NCI-H1092 (cell line): ENCODE measurements around the gene SLC25A13.

Experiments
- DNase-seq: peaks from one replicate; lab custom pipeline; 2025; lab: John Stamatoyannopoulos, UW

The SLC25A13 gene

GRCh38 chr7:96203786-96204185 lies 118.1 kb downstream of the SLC25A13 start:
- no peak for DNase-seq

DNA sequence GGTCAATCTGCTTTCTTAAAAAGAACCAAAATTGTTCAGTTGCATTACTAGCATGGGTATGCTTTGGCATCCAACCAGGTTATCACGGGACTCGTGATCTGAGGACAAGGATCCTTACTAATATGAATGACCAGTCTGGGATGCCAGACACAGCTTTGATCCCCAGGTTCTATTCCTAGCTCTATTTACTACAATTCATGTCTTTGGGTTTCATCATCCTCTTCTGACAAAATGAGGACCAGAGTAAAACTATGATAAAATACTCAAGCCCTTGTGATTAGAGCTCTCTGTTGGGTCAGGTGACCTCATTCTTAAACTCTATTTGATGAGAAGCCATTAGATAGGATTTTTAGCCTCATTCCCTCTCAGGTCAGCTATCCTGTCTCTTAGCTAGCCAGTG lies 119.8 kb downstream of the SLC25A13 start:
- DNase-seq: no peak

DNA sequence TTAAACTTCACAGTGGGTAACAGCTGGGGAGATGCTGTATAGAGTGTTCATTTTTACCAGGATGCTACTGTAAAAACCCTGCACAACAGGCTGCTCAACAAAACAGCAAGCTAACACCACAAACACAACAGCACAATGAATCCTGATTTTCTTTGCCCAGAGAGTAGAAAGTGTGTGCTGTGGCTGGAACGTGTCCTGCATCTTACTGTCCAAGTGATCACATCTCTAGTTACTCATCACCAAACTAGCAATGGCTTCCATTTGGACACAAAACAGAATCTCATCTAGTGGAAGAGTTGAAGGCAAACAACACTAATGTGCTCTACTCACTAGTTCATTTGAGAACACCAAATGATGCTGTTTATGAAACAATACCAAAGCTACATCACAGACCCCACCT lies 121.2 kb downstream of the SLC25A13 start:
- no peak for DNase-seq

GRCh38 chr7:96199421-96199820 lies 122.5 kb downstream of the SLC25A13 start:
- no peak for DNase-seq

DNA sequence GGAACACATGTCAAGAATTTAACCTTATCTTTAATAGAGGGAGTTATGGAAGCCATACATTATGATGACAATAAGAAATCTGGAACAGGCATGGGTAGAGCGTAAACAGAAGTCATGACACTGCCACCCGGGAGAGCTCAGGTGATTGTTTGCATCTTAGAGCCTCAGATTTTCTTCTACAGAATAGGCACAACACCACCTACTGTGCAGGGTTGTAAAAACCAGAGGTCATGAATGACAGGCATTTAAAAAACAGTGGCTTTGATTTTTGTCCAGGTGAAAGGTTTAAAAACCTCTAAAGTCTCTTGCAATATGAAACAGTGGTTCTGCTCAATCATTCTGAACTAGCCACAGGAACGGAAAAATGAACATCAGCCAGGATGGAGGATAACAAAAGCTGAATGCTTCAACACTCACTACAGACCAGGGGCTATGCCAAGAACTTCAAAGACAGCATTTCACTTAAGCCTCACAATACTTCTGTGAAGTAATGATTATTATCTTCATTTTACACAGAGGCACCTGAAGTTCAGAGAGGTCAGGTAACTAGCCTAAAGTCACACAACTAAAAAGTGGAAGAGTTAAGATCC lies 123.8 kb downstream of the SLC25A13 start:
- no peak for DNase-seq

DNA sequence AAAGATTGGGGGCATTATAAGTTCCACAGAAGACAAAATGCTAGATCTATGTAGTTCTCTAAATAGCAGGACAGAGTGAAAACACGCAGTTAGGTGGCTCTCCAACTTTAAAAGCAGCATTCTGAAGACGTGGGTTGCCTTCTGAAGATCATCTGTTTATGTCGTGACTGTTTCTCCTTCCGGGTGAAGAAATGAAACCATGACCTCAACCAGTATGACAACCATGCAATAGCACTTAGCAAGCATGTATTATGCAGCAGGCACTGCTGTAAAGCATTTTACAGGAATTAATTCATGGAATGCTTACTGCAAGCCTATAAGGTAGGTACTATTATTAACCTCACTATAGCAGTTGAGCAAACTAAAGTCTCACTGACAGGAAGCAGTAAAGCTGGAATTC lies 125.2 kb downstream of the SLC25A13 start:
- DNase-seq: no peak

DNA sequence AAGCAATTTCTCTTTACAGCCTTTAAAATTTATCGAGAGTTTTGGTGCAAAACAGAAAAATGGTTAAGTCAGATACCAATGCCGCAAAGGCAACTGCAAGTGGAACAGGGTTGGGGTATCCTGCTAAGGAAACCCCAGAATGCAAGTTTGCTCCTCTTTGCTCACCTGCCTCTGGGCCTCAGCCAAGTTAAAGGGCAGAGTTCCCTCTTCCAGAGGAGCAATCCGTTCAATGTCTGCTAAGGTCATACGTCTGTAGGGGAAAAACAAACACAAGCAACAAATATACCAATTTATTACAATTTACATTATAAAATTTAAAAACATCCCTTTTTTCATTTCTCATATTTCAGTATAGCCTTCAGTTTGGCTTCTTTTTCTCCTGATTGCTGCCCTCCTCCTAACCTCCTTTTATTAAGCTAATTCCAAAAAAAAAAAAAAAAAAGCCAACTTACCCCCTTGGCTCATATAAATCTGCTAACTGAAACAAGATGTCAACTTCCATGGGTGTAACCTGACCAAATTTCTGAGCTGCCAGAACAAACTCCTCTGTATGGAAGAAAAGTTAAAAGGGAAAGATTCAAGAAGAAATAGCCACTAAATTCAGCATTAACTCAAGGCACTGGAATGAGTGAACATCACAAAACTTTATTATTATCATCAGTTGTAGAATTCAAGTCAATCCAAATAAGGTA lies 132.6 kb downstream of the SLC25A13 start:
- DNase-seq: no peak

DNA sequence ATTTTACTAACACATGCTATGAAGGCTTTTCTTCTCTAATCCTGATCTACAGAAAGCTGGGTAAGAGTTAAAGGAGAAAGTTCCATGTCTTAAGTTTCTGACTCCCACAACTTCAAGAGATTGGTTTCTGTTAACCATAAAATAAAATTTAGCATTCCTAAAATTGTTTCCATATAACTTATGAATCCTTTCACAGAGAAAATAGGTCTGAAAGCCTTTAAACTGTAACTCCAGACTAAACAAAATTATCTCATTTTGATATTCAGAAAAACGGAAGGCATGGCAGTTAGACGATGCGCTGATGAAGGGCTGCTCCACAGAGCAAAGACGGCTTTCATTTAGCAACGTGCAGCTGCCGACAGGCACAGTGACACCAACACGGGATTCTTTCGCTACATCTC lies 133.3 kb downstream of the SLC25A13 start:
- no peak for DNase-seq

DNA sequence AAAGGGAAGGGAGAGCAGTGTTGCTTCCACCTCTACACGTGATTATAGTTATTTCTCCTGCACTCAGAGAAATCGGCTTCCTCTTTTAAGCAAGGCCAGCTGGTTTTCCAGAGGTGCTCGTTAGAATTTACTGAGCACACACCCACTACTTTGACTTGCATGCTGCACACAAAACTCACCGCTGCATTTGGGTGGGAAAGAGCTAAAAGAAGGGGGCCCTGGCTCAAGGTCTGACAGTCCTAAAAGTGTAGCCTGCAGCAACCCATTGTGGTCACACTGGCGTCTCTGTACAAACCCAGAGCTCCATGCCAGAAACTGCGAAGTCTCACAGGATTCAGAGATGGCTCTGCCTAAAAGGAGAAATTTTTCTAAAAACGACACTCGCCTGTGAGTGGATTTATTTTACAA lies 133.7 kb downstream of the SLC25A13 start:
- DNase-seq: no peak

DNA sequence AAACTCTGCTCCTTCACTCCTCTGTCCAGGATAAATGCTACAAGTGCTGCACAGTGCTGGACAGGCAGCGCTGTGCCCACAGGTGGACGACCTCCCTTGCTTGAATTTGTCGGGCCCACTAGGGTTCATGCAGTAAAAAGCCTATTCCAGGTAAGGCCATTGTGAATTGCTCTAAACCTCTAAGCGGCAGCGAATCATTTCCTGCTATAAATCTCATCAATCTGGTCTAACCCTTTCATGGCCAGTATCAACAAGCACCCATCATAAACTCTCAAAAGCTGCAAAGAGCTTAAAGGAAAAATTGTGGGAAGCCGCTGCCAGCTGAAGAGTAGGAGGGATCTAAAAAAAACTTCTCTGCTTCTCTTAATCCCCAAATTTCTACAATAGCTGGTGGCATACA lies 134.2 kb downstream of the SLC25A13 start:
- no peak for DNase-seq

DNA sequence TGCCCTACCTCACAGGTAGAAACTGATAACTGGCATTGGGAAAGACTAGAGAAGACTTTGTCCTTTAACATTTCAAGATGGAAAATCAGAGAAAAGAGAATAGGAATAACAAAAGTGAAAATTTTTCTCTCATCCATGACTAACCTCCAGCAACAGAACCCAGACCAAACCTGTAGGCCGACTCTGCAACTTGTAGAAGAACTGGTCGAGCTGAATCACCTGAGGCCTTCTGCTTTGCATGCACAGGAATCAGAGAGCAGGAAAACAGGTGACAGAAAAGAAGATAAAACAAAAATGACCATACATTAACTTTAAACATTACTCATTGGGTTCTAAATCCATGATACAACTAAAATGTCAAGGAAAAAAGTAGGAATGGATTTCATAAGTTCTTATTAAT lies 137.1 kb downstream of the SLC25A13 start:
- no peak for DNase-seq

GRCh38 chr7:96183163-96183670 lies 138.7 kb downstream of the SLC25A13 start:
- DNase-seq: no peak

DNA sequence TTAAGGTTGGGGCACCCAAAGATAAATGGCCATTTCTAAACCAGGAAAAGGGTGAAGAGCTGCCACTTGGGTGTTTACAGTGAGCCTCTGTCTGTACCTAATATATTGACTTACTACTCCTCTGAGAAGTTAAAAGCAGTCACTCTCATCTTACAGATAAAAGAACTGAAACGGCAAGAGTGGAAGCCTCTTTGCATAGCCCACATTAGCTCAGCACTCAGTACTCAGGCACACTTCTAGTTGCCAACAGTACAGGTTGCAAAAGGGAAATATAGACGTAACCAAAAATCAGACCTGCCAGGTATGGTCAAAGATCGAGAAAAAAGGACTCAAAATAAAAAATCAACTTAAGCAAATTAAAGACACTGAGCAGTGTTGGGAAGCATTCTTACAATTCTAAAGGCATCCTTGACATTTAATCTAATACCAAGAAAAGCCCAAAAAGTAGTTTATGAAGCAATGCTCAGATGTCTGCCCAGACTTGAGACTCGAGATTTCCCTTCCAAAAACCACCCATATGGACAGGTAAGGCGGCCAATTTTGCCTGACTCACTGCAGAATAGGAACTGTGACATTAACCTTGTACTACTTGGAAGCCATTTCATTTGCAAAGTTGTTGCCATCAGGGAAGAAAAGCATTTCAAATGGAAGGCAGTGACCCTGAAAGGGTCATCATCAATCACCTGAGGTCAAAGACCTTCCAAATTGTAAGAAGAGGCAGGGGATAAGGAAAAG lies 139.3 kb downstream of the SLC25A13 start:
- no peak for DNase-seq

GRCh38 chr7:96181174-96181573 lies 140.7 kb downstream of the SLC25A13 start:
- DNase-seq: no peak

DNA sequence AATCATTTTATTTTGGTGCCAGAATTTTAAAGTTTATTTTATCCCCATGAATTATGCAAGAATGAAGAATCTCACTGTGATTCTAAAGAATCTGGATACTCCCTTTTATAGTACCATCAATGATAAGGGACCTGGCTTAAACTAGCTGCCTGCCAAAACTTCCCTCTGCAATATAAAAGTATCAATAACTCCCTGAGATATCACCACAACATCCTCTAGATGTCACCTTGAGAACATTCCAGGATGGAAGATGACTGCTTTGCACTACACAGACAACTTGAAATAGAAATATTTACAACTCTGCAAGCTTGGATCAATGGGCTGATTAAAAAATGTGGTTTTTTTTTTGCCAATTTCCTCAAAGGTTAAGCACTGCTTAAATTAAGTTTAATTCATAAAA lies 142.1 kb downstream of the SLC25A13 start:
- DNase-seq: no peak

- no peak for DNase-seq
Observed at GRCh38 chr7:96179341-96179740, 142.6 kb downstream of the SLC25A13 start.

- no peak for DNase-seq
Observed at GRCh38 chr7:96178581-96178980, 143.3 kb downstream of the SLC25A13 start.

DNA sequence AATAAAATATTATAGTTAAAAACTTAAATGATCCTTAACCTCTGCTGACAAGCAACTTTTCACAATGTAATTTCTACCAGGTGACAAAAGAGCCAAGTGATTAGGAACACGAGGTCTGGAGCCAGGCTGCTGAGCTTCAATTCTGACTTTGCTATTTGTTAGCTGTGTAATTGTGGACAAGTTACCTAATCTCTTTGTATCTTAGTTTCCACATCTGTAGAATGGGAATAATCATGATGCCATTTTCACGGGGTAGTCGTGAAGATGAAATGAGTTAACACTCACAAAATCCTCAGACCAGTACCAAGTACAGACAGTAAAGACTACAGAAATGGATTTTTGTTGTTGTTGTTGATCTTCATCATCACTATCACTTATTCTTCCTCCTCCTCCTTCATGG lies 144.5 kb downstream of the SLC25A13 start:
- DNase-seq: no peak

DNA sequence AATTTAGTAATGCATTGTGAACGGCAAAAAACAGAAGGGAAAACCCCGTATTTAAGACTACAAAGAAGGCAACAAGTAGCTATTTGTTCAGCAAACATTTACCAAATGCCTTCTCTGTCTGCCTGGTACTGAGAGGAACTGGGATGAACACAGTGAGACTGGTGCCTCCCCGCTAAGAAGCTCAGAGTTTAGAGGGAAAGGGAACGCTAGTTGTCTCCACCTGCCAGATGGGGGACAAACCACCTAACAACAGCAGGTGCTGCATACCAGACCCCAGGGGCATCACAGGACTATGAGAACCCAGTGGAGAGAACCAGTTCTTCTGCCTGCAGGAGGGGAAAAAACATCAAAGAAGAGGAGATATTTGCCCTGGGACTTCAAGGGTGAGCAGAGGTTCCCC lies 147.1 kb downstream of the SLC25A13 start:
- no peak for DNase-seq

DNA sequence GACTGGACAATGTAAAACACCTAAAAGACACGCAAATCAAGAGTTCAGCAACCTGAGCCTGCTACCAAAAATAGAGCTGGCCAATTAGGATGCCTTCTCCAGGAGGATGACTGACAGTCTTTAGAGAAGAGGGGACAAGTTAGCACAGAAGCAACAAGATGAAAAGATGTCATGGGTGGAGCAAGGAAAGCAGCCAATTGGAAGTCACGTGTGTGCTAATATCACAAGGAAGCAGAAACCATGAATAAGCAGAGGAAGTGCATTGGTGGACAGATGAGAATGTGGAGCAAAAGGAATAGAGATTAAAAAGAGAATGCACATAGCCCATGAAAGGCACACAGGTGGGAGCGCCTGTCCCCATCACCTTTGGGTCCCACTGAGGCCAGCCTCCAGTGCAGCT lies 148.1 kb downstream of the SLC25A13 start:
- DNase-seq: no peak

DNA sequence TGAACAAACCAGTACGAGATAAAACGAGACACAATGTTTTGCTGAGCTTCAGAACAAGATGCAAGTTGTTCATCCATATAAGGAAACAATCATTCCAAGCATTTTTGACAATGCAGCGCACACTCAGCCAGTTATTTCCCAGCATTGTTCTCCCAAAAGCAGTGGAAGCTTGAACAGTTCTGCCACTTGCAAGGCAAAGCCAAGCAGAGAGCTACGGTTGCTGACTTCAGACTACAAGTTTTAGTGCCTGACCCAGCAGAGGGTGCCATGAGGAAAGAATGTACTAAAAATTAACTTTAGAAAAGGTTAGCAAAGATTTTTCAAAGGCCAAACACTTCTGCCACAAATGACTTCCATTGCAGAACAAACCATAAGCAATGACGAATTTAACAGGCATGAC lies 152.5 kb downstream of the SLC25A13 start:
- DNase-seq: no peak

- no peak for DNase-seq
Observed at GRCh38 chr7:96167424-96167823, 154.5 kb downstream of the SLC25A13 start.

DNA sequence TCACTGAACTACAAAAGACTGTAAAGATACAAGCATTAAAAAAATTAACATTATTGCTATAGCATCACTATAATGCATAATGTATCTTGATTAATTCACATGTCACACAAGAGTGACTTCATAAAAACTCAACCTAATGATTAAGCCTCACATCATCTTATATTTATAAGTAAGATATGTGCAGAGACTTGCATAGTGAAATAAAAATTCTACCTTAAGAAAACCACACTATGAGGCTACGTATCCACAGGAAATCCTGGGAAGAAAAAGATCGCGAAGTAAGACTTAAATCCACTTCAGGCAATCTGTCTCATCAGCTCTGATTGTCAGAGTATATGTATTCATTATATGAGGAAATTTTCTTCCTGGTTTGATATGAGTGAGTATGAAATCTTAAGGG lies 160.0 kb downstream of the SLC25A13 start:
- no peak for DNase-seq
